Measurements from ENCODE around the gene NFYC.

NFYC gene

DNA sequence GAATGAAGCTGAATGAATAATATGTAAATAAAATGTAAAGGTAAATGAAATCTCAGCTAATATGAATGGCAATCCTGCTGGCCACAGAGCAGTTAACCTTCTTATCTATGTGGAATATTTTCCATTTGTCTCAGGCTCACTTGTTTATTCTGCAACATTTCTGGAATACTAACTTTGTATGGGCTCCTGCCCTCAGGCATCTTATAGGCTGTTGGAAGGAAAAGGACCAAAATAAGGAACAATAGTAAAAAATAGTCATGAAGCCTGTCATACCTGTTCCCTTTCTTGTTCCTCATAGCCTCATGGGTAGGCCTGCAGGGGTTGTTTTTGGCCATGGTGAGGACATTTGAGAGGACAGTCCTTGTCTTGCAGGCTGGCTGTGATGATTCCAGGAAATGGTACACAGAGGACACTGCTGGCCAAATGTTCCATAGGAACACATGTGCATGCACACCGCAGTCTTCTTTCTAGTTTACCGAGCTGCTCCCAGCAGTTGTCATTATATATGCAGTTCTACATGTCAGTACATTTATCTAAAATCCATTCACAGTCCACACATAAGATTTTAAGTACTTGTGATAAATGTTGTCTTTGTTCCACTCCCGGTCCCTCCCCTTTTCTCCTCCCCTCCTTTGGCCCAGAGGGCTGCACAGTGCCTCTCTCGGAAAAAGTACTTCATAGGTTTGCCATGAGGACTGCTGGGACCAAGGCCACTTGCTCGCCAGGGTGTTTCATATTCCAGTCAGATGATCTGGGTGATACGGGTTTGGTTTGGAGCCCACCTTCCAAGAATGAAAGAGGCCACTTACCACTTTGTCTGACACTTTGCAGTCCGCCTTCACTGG is 76.9 kb downstream of the NFYC start:
- in situ Hi-C loops (cut with MboI; ENCODE audit: low sequenced_read_pairs, unreplicated experiment): no loop called here

DNA sequence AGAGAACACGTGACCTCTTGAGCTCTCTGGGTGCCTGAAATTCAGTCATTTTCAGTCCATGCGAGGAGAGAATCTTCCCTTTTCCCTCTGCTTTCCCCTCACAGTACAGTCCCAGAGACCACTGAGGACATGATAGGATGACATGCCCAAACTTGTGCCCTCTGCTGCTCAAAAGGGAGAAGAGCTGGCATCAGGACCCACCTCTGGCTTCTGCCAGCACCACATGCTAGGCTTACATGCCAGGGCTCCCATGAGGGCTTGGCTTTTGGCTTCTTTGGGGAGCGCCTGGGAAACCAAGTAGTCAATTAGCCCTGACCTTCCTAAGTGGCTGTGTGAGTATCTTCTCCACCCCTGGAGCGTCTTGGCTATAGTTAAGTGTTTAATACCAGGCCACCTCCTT is 78.3 kb downstream of the NFYC start:
- TF ChIP-seq, protein P1, sequence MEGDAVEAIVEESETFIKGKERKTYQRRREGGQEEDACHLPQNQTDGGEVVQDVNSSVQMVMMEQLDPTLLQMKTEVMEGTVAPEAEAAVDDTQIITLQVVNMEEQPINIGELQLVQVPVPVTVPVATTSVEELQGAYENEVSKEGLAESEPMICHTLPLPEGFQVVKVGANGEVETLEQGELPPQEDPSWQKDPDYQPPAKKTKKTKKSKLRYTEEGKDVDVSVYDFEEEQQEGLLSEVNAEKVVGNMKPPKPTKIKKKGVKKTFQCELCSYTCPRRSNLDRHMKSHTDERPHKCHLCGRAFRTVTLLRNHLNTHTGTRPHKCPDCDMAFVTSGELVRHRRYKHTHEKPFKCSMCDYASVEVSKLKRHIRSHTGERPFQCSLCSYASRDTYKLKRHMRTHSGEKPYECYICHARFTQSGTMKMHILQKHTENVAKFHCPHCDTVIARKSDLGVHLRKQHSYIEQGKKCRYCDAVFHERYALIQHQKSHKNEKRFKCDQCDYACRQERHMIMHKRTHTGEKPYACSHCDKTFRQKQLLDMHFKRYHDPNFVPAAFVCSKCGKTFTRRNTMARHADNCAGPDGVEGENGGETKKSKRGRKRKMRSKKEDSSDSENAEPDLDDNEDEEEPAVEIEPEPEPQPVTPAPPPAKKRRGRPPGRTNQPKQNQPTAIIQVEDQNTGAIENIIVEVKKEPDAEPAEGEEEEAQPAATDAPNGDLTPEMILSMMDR (IDR thresholded peaks at IDR 0.05; ENCODE audit: borderline replicate concordance, control extremely low read depth, extremely low read depth, insufficient read depth, missing control alignments): no peak
- in situ Hi-C loops (cut with MboI; ENCODE audit: low sequenced_read_pairs, unreplicated experiment): loop anchor here (10.0 kb wide), 1 partner anchor 185 kb away; no protein-coding TSS in a partner anchor
- DNase-seq (ENCODE audit: low spot score): no peak

More for the DNA sequence above, 76.9 kb downstream of the NFYC start:
- TF ChIP-seq, protein P1 (IDR thresholded peaks at IDR 0.05; ENCODE audit: borderline replicate concordance, control extremely low read depth, extremely low read depth, insufficient read depth, missing control alignments): no peak
- DNase-seq (ENCODE audit: low spot score): no peak

DNA sequence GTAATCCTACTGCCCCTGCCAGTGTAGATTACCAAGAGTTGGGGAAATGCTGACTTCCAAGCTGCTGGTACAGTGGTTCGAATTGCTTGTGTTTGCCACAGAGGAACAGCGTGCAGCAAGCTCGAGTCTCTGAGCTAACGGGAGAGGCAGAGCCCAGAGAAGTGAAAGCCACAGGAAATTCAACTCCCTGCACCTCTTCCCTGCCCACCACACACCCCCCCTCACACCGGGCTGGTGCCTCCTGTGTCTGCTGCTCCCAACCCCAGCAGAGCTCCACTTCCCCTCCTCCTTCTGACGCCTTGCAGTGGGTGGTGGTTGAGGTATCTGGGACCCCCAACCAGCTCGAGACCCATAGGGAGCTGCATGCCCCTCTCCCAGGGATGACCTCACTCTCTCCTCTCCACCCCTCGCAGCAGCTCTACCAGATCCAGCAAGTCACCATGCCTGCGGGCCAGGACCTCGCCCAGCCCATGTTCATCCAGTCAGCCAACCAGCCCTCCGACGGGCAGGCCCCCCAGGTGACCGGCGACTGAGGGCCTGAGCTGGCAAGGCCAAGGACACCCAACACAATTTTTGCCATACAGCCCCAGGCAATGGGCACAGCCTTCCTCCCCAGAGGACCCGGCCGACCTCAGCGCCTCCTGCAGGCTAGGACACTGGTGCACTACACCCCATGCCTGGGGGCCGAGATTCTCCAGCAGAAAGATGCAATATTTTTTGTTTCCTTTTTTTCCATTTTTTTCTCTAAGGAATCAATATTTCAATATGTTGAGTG is 79.0 kb downstream of the NFYC start:
- DNase-seq (ENCODE audit: low spot score): no peak
- in situ Hi-C loops (cut with MboI; ENCODE audit: low sequenced_read_pairs, unreplicated experiment): loop anchor here (10.0 kb wide), 1 partner anchor 184 kb away; no protein-coding TSS in a partner anchor
- TF ChIP-seq, protein P1 (IDR thresholded peaks at IDR 0.05; ENCODE audit: borderline replicate concordance, control extremely low read depth, extremely low read depth, insufficient read depth, missing control alignments): no peak

DNA sequence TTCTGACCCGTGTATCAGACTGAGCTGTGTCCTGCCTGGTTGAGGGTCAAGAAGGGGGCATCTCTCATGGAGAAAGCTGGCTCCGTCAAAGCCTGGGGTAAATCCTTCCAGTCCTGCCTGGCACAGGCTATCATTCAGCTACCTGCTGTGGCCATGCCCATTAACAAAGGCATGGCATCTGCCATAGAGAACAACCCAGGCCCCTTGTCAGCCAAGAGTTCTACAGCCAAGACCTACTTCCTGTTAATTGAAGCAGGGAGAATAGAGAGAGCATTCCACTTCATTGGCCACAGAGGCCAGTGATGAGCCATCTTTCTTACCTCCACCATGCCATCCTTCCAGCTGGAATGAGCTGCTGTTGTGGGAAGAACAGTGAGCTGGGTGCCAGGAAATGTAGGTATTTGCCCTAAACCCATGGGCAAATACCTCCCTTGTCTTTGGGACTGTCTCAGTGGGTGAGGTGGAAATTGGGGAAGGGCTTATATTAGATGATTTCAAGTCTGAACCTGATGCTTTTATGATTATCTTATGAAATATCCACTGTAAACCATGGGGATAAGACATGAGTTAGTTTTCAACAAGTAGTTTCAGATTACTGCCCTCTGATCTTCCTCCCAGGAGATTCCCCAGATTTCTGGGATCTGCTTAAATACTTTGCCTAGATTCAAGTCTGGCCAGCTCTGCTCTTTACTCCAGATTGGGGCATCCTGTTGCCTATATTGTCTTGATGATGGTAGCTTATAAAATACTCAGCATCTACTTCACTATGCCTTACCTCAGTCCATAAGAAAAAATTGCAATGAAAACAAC is 80.8 kb downstream of the NFYC start:
- in situ Hi-C loops (cut with MboI; ENCODE audit: low sequenced_read_pairs, unreplicated experiment): loop anchor here (10.0 kb wide), 1 partner anchor 182 kb away; no protein-coding TSS in a partner anchor
- TF ChIP-seq, protein P1 (IDR thresholded peaks at IDR 0.05; ENCODE audit: borderline replicate concordance, control extremely low read depth, extremely low read depth, insufficient read depth, missing control alignments): no peak
- no peak for DNase-seq (ENCODE audit: low spot score)

DNA sequence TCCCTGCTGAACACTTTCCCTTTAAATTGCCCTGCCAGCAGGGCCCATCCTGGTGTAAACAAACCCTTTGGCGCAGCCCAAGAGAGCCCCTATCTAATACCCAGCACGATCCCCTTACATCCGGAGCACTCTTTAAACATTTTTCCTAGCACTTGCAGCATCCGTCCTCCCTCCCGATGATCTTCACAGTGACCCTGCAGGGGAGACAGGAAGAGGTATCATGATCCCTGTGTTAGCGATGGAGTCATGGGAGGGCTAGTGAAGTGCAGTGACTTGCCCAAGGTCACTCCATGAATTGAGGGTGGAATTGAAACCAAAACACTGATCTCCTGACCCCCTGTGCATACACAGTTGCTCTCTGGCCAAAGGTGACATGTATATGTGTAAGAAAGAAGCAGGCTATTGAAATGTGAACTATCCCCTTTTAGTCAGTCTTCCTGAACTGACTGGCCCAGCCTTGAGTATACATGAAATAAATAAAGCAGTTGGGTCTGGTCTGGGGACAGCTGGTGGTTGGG is 82.3 kb downstream of the NFYC start:
- TF ChIP-seq, protein P1 (IDR thresholded peaks at IDR 0.05; ENCODE audit: borderline replicate concordance, control extremely low read depth, extremely low read depth, insufficient read depth, missing control alignments): no peak
- in situ Hi-C loops (cut with MboI; ENCODE audit: low sequenced_read_pairs, unreplicated experiment): loop anchor here (10.0 kb wide), 1 partner anchor 181 kb away; no protein-coding TSS in a partner anchor
- DNase-seq (ENCODE audit: low spot score): no peak

Data from GM13976 (cell line).